ENCODE measurements around the gene GNAQ. TPM values are rescaled to one million over a fixed set of nuclear protein-coding genes. Genes with fewer than 3 reads are reported as not detected.
"Not testable (repeated sequence)": the region's sequence is repeated elsewhere in the genome, so short reads cannot be mapped to it uniquely, and the experiment has no call there.

GNAQ gene
- total and polyA plus RNA-seq, 2 donors (not counting 1 experiment from before 2014, with no cell fraction given), result 0.60 to 1.4 TPM

DNA sequence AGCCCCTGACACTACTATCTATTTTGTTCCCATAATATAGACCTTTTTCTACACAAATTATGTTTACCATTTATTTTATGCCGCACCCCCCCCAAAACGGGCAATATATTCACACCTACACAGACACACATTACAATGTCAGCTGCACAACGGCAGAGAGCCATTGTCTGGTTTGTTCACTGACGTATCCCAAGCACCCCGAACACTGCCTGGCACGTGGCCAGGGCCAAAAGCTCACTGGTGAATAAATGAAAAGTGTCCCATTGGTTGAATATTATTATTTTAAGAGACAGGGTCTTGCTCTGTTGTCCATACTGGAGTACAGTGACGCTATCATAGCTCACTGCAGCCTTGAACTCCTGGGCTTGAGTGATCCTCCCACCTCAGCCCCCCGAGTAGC is 150.5 kb downstream of the GNAQ start:
- no peaks in the 10 kb centered on the region for H3K79me2 ChIP-seq (ENCODE audit: control insufficient read depth, insufficient read depth, low read length)
- intact Hi-C loops (cut with micrococcal nuclease), result no loop called here
- H3K4me1 Mint-ChIP-seq, result no peaks in the 10 kb centered on the region
- H4K20me1 ChIP-seq (ENCODE audit: control insufficient read depth, insufficient read depth, low read length, poor library complexity, severe bottlenecking), result no peaks in the 10 kb centered on the region
- WGBS (ENCODE audit: insufficient coverage), result 83% methylated on average over 5 of the region's 8 CpGs
- H3K4me2 ChIP-seq (replicated peaks; ENCODE audit: low read depth, low read length, poor library complexity, severe bottlenecking), result no peak overlapping the region
- peaks cover 4% of the 10 kb centered on the region for H3K27me3 Mint-ChIP-seq
- H3K9me3 Mint-ChIP-seq (ENCODE audit: insufficient read depth), result no peaks in the 10 kb centered on the region
- DNase-seq (no peak), ATAC-seq (ENCODE audit: low read depth) (no peak)
- H2AFZ ChIP-seq (ENCODE audit: insufficient read depth, low read depth, low read length, poor library complexity, severe bottlenecking), result no peak overlapping the region
- no peak overlapping the region for H3K4me3 Mint-ChIP-seq
- POLR2A ChIA-PET, result no interaction called here
- H3K27me3 ChIP-seq (replicated peaks in 1 of 4; ENCODE audit: control extremely low read depth in 1 of 4, control insufficient read depth in 3 of 4, insufficient read depth in 4 of 4, low read length in 3 of 4), result no peaks in the 10 kb centered on the region
- CTCF ChIA-PET, result no interaction called here
- H3K4me1 ChIP-seq (ENCODE audit: control insufficient read depth in 2 of 2, insufficient read depth in 2 of 2, low read length in 2 of 2), result no peaks in the 10 kb centered on the region
- TF ChIP-seq EZH2 (IDR thresholded peaks at IDR 0.05; ENCODE audit: borderline replicate concordance, insufficient read depth, low read depth, low read length, poor library complexity, severe bottlenecking), result no peak
- TF ChIP-seq, protein P1, sequence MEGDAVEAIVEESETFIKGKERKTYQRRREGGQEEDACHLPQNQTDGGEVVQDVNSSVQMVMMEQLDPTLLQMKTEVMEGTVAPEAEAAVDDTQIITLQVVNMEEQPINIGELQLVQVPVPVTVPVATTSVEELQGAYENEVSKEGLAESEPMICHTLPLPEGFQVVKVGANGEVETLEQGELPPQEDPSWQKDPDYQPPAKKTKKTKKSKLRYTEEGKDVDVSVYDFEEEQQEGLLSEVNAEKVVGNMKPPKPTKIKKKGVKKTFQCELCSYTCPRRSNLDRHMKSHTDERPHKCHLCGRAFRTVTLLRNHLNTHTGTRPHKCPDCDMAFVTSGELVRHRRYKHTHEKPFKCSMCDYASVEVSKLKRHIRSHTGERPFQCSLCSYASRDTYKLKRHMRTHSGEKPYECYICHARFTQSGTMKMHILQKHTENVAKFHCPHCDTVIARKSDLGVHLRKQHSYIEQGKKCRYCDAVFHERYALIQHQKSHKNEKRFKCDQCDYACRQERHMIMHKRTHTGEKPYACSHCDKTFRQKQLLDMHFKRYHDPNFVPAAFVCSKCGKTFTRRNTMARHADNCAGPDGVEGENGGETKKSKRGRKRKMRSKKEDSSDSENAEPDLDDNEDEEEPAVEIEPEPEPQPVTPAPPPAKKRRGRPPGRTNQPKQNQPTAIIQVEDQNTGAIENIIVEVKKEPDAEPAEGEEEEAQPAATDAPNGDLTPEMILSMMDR (IDR thresholded peaks at IDR 0.05), result no peak
- no peak overlapping the region for H3K9ac ChIP-seq (ENCODE audit: low read length)
- no peak overlapping the region for H3K4me3 ChIP-seq (ENCODE audit: control extremely low read depth in 1 of 5, extremely low read depth in 1 of 5, insufficient read depth in 1 of 5, low read depth in 2 of 5, low read length in 4 of 5)
- H3K9me3 ChIP-seq (ENCODE audit: control extremely low read depth in 1 of 3, control insufficient read depth in 2 of 3, insufficient read depth in 1 of 3, low read length in 2 of 3), result no peaks in the 10 kb centered on the region
- H3K36me3 ChIP-seq (replicated peaks in 1 of 2; ENCODE audit: control extremely low read depth in 1 of 2, control insufficient read depth in 1 of 2, extremely low read depth in 1 of 2, insufficient read depth in 2 of 2, low read length in 1 of 2), result no peaks in the 10 kb centered on the region
- no peak overlapping the region for H3K27ac Mint-ChIP-seq
- H3K27ac ChIP-seq (ENCODE audit: low read length in 2 of 2), result no peak overlapping the region

GRCh38 chr9:77879437-77879943 is 152.1 kb downstream of the GNAQ start:
- ChIA-PET CTCF (interaction anchor here (0.6 kb wide), 1 partner anchor 83 kb away, joined by 4 read pairs; no protein-coding TSS in a partner anchor), POLR2A (no interaction called here)
- peaks cover 4% of the 10 kb centered on the region for H3K27me3 Mint-ChIP-seq
- WGBS (ENCODE audit: insufficient coverage), result 65% methylated on average over 2 of the region's 8 CpGs
- DNase-seq, result no peak
- H3K4me3 Mint-ChIP-seq, result no peak overlapping the region
- no peaks in the 10 kb centered on the region for H3K4me1 ChIP-seq (ENCODE audit: control insufficient read depth in 2 of 2, insufficient read depth in 2 of 2, low read length in 2 of 2)
- H2AFZ ChIP-seq (ENCODE audit: insufficient read depth, low read depth, low read length, poor library complexity, severe bottlenecking), result no peak overlapping the region
- no peaks in the 10 kb centered on the region for H3K27me3 ChIP-seq (replicated peaks in 1 of 4; ENCODE audit: control extremely low read depth in 1 of 4, control insufficient read depth in 3 of 4, insufficient read depth in 4 of 4, low read length in 3 of 4)
- no peak for TF ChIP-seq EZH2 (IDR thresholded peaks at IDR 0.05; ENCODE audit: borderline replicate concordance, insufficient read depth, low read depth, low read length, poor library complexity, severe bottlenecking)
- TF ChIP-seq, protein P1 (IDR thresholded peaks at IDR 0.05), result no peak
- H3K27ac Mint-ChIP-seq, result no peak overlapping the region
- no peaks in the 10 kb centered on the region for H3K4me1 Mint-ChIP-seq
- H3K9me3 ChIP-seq (ENCODE audit: control extremely low read depth in 1 of 3, control insufficient read depth in 2 of 3, insufficient read depth in 1 of 3, low read length in 2 of 3), result no peaks in the 10 kb centered on the region
- H3K4me2 ChIP-seq (replicated peaks; ENCODE audit: low read depth, low read length, poor library complexity, severe bottlenecking), result no peak overlapping the region
- no peaks in the 10 kb centered on the region for H4K20me1 ChIP-seq (ENCODE audit: control insufficient read depth, insufficient read depth, low read length, poor library complexity, severe bottlenecking)
- H3K36me3 ChIP-seq (replicated peaks in 1 of 2; ENCODE audit: control extremely low read depth in 1 of 2, control insufficient read depth in 1 of 2, extremely low read depth in 1 of 2, insufficient read depth in 2 of 2, low read length in 1 of 2), result no peaks in the 10 kb centered on the region
- H3K4me3 ChIP-seq (ENCODE audit: control extremely low read depth in 1 of 5, extremely low read depth in 1 of 5, insufficient read depth in 1 of 5, low read depth in 2 of 5, low read length in 4 of 5), result no peak overlapping the region
- no peak overlapping the region for H3K9ac ChIP-seq (ENCODE audit: low read length)
- H3K9me3 Mint-ChIP-seq (ENCODE audit: insufficient read depth), result no peaks in the 10 kb centered on the region
- intact Hi-C loops (cut with micrococcal nuclease), result no loop called here
- ATAC-seq (ENCODE audit: low read depth), result no peak
- H3K27ac ChIP-seq (ENCODE audit: low read length in 2 of 2), result no peak overlapping the region
- no peaks in the 10 kb centered on the region for H3K79me2 ChIP-seq (ENCODE audit: control insufficient read depth, insufficient read depth, low read length)

GRCh38 chr9:77878793-77879192 is 152.8 kb downstream of the GNAQ start:
- H3K9ac ChIP-seq (ENCODE audit: low read length); POLR2A ChIA-PET; DNase-seq; H3K4me3 Mint-ChIP-seq; H3K4me3 ChIP-seq (ENCODE audit: control extremely low read depth in 1 of 5, extremely low read depth in 1 of 5, insufficient read depth in 1 of 5, low read depth in 2 of 5, low read length in 4 of 5); H3K9me3 ChIP-seq (ENCODE audit: control extremely low read depth in 1 of 3, control insufficient read depth in 2 of 3, insufficient read depth in 1 of 3, low read length in 2 of 3); H3K36me3 ChIP-seq (replicated peaks in 1 of 2; ENCODE audit: control extremely low read depth in 1 of 2, control insufficient read depth in 1 of 2, extremely low read depth in 1 of 2, insufficient read depth in 2 of 2, low read length in 1 of 2); H3K4me1 ChIP-seq (ENCODE audit: control insufficient read depth in 2 of 2, insufficient read depth in 2 of 2, low read length in 2 of 2); H3K9me3 Mint-ChIP-seq (ENCODE audit: insufficient read depth); CTCF ChIA-PET; intact Hi-C loops (cut with micrococcal nuclease); H3K79me2 ChIP-seq (ENCODE audit: control insufficient read depth, insufficient read depth, low read length); ATAC-seq (ENCODE audit: low read depth); H3K27ac Mint-ChIP-seq; H4K20me1 ChIP-seq (ENCODE audit: control insufficient read depth, insufficient read depth, low read length, poor library complexity, severe bottlenecking); H3K27me3 Mint-ChIP-seq; H2AFZ ChIP-seq (ENCODE audit: insufficient read depth, low read depth, low read length, poor library complexity, severe bottlenecking); H3K4me1 Mint-ChIP-seq; H3K27ac ChIP-seq (ENCODE audit: low read length in 2 of 2); H3K4me2 ChIP-seq (replicated peaks; ENCODE audit: low read depth, low read length, poor library complexity, severe bottlenecking); H3K27me3 ChIP-seq (replicated peaks in 1 of 4; ENCODE audit: control extremely low read depth in 1 of 4, control insufficient read depth in 3 of 4, insufficient read depth in 4 of 4, low read length in 3 of 4): not testable (repeated sequence)
- no CpG with 5 or more reads among the region's 5 CpGs for WGBS (ENCODE audit: insufficient coverage)

Data from B cell (primary cell).